GM12878 (cell line): ENCODE data around the gene ANO10. TPM values are rescaled to one million over a fixed set of nuclear protein-coding genes. Genes with fewer than 3 reads are reported as not detected.
A peak's percentile ranks its signal among the peaks of the same experiment; 100 is the strongest.

ENCODE experiments used
- CBX3 ChIP-seq: fragments of 200-600 bp; sonication (generic); IDR thresholded peaks from 2 replicates; pipeline ENCODE4 v1.6.1; 2016; ENCODE audit warnings: low read depth, borderline replicate concordance
- CREM ChIP-seq: IDR thresholded peaks from 2 replicates; pipeline ENCODE4 v1.6.1; 2014; ENCODE audit warnings: antibody characterized with exemption, low read depth
- HDGF ChIP-seq: fragments of 450-650 bp; IDR thresholded peaks from 2 replicates; pipeline ENCODE4 v1.6.1; 2016; ENCODE audit warnings: antibody characterized with exemption
- KAT2A ChIP-seq: conservative IDR thresholded peaks from 2 replicates; pipeline ENCODE4 v1.6.1; 2011; ENCODE audit warnings: low read depth, low read length; ENCODE audit not compliant: control insufficient read depth
- RAD51 ChIP-seq: fragments of 450-650 bp; IDR thresholded peaks from 2 replicates; pipeline ENCODE4 v1.6.1; 2016; ENCODE audit warnings: moderate library complexity, mild to moderate bottlenecking, inconsistent platforms
- polyA plus RNA-seq, 11 experiments: library from polyadenylated mRNA; depleted of rRNA in 4 of 11; unstranded in 6 of 11; stranded (reverse) in 5 of 11; fragments of >200 nt; fragmentation: Nextera tagmentation in 4 of 11; fragmentation: Illumina TruSeq in 1 of 11; extraction: Ambion mirVana in 4 of 11; extraction: Trizol in 1 of 11; gene quantifications; 1 replicate in 1 of 11; 2 replicates in 10 of 11; pipeline versions ENCODE4 v1.2.1 to v1.2.3, GENCODE V29; 2011 to 2016; ENCODE audit warnings: inconsistent platforms in 2 of 11, missing spikeins in 2 of 11, low read depth in 1 of 11
- total RNA-seq, 4 experiments: library from RNA; depleted of rRNA in 3 of 4; stranded (reverse); fragments of >200 nt in 3 of 4; fragmentation: Illumina TruSeq in 1 of 4; extraction: Trizol in 1 of 4; gene quantifications; 2 replicates each; pipeline versions ENCODE4 v1.2.1 to v1.2.3, GENCODE V29; 2013 to 2021
- TF ChIP-seq, protein P1 (sequence below): fragments of 450-650 bp; IDR thresholded peaks from 2 replicates; pipeline ENCODE4 v1.6.1; 2017; ENCODE audit warnings: mild to moderate bottlenecking, moderate library complexity
- TF ChIP-seq, protein P2 (sequence below): IDR thresholded peaks from 2 replicates; pipeline ENCODE4 v1.6.1; 2012; ENCODE audit warnings: low read depth, low read length, improper control_type of control experiment
- TF ChIP-seq, protein P3 (sequence below): fragments of 150-350 bp; IDR thresholded peaks from 2 replicates; pipeline ENCODE4 v1.6.1; 2014; ENCODE audit warnings: mild to moderate bottlenecking, low read depth, low read length
- TF ChIP-seq, protein P4 (sequence below): fragments of 450-650 bp; IDR thresholded peaks from 2 replicates; pipeline ENCODE4 v1.6.1; 2017; ENCODE audit warnings: mild to moderate bottlenecking, moderate library complexity

The ANO10 gene
- total and polyA plus RNA-seq, 10 of the 15 experiments (the other 5 are each of a cell fraction or from before 2014, with no cell fraction given), result 0.29 to 21.9 (median 1.6) TPM

DNA sequence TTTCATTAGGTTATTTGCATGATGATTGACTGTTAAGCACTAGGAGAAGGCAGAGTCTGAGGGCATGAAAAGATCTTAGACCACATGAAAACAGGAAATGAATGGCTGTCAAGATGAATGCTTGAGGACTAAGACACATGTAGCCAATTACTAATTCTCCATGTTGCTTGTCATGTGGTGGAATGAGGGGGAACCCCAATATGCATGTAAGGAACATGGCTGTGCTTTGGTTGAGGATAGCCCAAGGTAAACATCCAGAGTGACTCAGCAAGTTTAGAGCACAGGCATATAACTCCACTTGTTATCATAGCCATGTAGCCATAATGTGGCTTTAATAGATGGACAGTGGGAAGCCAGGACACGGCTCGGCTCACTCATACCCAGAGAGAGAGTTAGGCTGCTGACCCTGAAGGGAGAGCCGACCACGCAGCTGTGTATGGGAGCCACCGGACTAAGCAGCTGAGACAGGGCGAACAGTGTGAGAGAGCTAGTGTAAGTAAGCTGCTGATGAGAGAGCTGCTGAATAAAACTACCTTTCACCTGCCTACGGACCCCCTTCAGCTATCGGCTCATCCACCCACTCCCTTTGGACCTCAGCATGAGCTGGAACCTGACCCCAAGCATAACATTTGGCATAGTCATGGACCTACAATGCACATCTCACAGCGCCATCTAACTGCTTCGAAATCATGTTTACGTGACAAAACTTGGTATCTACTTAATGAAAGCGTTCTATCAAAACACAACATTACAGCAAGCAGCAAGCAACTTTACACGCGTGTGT, 37.6 kb downstream of the ANO10 start (continued):
- TF ChIP-seq, protein P1, sequence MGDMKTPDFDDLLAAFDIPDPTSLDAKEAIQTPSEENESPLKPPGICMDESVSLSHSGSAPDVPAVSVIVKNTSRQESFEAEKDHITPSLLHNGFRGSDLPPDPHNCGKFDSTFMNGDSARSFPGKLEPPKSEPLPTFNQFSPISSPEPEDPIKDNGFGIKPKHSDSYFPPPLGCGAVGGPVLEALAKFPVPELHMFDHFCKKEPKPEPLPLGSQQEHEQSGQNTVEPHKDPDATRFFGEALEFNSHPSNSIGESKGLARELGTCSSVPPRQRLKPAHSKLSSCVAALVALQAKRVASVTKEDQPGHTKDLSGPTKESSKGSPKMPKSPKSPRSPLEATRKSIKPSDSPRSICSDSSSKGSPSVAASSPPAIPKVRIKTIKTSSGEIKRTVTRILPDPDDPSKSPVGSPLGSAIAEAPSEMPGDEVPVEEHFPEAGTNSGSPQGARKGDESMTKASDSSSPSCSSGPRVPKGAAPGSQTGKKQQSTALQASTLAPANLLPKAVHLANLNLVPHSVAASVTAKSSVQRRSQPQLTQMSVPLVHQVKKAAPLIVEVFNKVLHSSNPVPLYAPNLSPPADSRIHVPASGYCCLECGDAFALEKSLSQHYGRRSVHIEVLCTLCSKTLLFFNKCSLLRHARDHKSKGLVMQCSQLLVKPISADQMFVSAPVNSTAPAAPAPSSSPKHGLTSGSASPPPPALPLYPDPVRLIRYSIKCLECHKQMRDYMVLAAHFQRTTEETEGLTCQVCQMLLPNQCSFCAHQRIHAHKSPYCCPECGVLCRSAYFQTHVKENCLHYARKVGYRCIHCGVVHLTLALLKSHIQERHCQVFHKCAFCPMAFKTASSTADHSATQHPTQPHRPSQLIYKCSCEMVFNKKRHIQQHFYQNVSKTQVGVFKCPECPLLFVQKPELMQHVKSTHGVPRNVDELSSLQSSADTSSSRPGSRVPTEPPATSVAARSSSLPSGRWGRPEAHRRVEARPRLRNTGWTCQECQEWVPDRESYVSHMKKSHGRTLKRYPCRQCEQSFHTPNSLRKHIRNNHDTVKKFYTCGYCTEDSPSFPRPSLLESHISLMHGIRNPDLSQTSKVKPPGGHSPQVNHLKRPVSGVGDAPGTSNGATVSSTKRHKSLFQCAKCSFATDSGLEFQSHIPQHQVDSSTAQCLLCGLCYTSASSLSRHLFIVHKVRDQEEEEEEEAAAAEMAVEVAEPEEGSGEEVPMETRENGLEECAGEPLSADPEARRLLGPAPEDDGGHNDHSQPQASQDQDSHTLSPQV, result no peak
- peak; percentile 35; the same call in 1 of the 2 replicates for TF ChIP-seq RAD51
- TF ChIP-seq CREM, result no peak
- TF ChIP-seq CBX3, result no peak
- TF ChIP-seq KAT2A, result no peak
- TF ChIP-seq, protein P2, sequence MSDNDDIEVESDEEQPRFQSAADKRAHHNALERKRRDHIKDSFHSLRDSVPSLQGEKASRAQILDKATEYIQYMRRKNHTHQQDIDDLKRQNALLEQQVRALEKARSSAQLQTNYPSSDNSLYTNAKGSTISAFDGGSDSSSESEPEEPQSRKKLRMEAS, result no peak
- no peak for TF ChIP-seq HDGF
- TF ChIP-seq, protein P3, sequence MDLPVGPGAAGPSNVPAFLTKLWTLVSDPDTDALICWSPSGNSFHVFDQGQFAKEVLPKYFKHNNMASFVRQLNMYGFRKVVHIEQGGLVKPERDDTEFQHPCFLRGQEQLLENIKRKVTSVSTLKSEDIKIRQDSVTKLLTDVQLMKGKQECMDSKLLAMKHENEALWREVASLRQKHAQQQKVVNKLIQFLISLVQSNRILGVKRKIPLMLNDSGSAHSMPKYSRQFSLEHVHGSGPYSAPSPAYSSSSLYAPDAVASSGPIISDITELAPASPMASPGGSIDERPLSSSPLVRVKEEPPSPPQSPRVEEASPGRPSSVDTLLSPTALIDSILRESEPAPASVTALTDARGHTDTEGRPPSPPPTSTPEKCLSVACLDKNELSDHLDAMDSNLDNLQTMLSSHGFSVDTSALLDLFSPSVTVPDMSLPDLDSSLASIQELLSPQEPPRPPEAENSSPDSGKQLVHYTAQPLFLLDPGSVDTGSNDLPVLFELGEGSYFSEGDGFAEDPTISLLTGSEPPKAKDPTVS, result no peak
- TF ChIP-seq, protein P4, sequence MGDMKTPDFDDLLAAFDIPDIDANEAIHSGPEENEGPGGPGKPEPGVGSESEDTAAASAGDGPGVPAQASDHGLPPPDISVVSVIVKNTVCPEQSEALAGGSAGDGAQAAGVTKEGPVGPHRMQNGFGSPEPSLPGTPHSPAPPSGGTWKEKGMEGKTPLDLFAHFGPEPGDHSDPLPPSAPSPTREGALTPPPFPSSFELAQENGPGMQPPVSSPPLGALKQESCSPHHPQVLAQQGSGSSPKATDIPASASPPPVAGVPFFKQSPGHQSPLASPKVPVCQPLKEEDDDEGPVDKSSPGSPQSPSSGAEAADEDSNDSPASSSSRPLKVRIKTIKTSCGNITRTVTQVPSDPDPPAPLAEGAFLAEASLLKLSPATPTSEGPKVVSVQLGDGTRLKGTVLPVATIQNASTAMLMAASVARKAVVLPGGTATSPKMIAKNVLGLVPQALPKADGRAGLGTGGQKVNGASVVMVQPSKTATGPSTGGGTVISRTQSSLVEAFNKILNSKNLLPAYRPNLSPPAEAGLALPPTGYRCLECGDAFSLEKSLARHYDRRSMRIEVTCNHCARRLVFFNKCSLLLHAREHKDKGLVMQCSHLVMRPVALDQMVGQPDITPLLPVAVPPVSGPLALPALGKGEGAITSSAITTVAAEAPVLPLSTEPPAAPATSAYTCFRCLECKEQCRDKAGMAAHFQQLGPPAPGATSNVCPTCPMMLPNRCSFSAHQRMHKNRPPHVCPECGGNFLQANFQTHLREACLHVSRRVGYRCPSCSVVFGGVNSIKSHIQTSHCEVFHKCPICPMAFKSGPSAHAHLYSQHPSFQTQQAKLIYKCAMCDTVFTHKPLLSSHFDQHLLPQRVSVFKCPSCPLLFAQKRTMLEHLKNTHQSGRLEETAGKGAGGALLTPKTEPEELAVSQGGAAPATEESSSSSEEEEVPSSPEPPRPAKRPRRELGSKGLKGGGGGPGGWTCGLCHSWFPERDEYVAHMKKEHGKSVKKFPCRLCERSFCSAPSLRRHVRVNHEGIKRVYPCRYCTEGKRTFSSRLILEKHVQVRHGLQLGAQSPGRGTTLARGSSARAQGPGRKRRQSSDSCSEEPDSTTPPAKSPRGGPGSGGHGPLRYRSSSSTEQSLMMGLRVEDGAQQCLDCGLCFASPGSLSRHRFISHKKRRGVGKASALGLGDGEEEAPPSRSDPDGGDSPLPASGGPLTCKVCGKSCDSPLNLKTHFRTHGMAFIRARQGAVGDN, result peak; percentile 39; the same call in 1 of the 2 replicates
